Ovary (tissue), 3 donors: ENCODE measurements around the gene PRR18.

ENCODE experiments used
- CTCF ChIP-seq, 3 donors: fragments of 450-650 bp in 2 of 3; fragments of 200-600 bp in 1 of 3; IDR thresholded peaks; one replicate each; pipeline versions ENCODE4 v1.5.1 to v1.8.0; 2016 to 2022; ENCODE audit warnings: antibody characterized with exemption in 3 of 3, mild to moderate bottlenecking in 1 of 3
- EP300 ChIP-seq: sonication (generic); formaldehyde crosslinking; IDR thresholded peaks from one replicate; pipeline ENCODE4 v1.6.1; 2017; ENCODE audit warnings: antibody characterized with exemption
- POLR2A ChIP-seq: fragments of 450-650 bp; IDR thresholded peaks from one replicate; pipeline ENCODE4 v1.6.1; 2017; ENCODE audit warnings: antibody characterized with exemption, mild to moderate bottlenecking, moderate library complexity
- donor health status: DM: no; HTN: no; CAD: no.

GRCh38 chr6:166262743-166263515 lies 45.3 kb downstream of the PRR18 start:
- no peak for TF ChIP-seq CTCF (IDR thresholded peaks at IDR 0.05)
- TF ChIP-seq POLR2A: no peak
- TF ChIP-seq EP300: no peak
